Large intestine (tissue), 12 donors: ENCODE results near the gene C5AR1. TPM values are rescaled to one million over a fixed set of nuclear protein-coding genes. Genes with fewer than 3 reads are reported as not detected.
"Not testable (repeated sequence)": the region's sequence is repeated elsewhere in the genome, so short reads cannot be mapped to it uniquely, and the experiment has no call there.

Source experiments
- DNase-seq, 2 donors: peaks; one replicate each; pipeline versions ENCODE4 v3.0.0 to v3.0.0-alpha.2; 2013
- H3K27ac ChIP-seq: one replicate; pipeline ENCODE4 v1.5.1; 2013; ENCODE audit warnings: low read length
- H3K27me3 ChIP-seq: 2 replicates; pipeline ENCODE4 v1.6.1; 2013; ENCODE audit warnings: low read length; ENCODE audit not compliant: control insufficient read depth, insufficient read depth
- H3K36me3 ChIP-seq: 2 replicates; pipeline ENCODE4 v1.6.1; 2013; ENCODE audit warnings: low read length; ENCODE audit not compliant: control insufficient read depth, insufficient read depth
- H3K4me1 ChIP-seq: one replicate; pipeline ENCODE4 v1.6.1; 2013; ENCODE audit warnings: low read length; ENCODE audit not compliant: control insufficient read depth, insufficient read depth
- H3K4me3 ChIP-seq: one replicate; pipeline ENCODE4 v1.5.1; 2013; ENCODE audit warnings: low read length
- H3K9me3 ChIP-seq: one replicate; pipeline ENCODE4 v1.6.1; 2013; ENCODE audit warnings: mild to moderate bottlenecking, low read depth, low read length, moderate library complexity; ENCODE audit not compliant: control insufficient read depth
- WGBS: methylation state at CpG from one replicate; pipeline ENCODE4 v1.1.5; 2013; ENCODE audit warnings: low lambda C conversion rate; ENCODE audit not compliant: insufficient coverage; 5-methylcytosine and 5-hydroxymethylcytosine counted together
- long read RNA-seq, 11 donors: transcript quantifications; one replicate each; lab custom pipeline, GENCODE V29; 2026
- polyA plus RNA-seq: library from polyadenylated mRNA; unstranded; fragments of 120-200 nt; gene quantifications from one replicate; pipeline ENCODE4 v1.2.1, GENCODE V29; 2013

The C5AR1 gene
- polyA plus RNA-seq = 2.0 TPM
- long read RNA-seq, donor 1, partial matches to known transcripts = 0 of 1 reads
- long read RNA-seq, donor 1, other reads (novel, unspliced or antisense) = 0 of 1 reads
- long read RNA-seq, donor 2 = 0 reads
- long read RNA-seq, donor 3 = 0 reads
- long read RNA-seq, donor 4 = 0 reads
- long read RNA-seq, donor 5, partial matches to known transcripts = 0 of 1 reads
- long read RNA-seq, donor 5, other reads (novel, unspliced or antisense) = 0 of 1 reads
- long read RNA-seq, donor 6, partial matches to known transcripts = 0 of 1 reads
- long read RNA-seq, donor 6, other reads (novel, unspliced or antisense) = 0 of 1 reads
- long read RNA-seq, donor 7, partial matches to known transcripts = 0 of 1 reads
- long read RNA-seq, donor 7, other reads (novel, unspliced or antisense) = 0 of 1 reads
- long read RNA-seq, donor 8, partial matches to known transcripts = 0 of 2 reads
- long read RNA-seq, donor 8, other reads (novel, unspliced or antisense) = 0 of 2 reads
- long read RNA-seq, donor 9 = 0 reads
- long read RNA-seq, donor 10, partial matches to known transcripts = 0 of 1 reads
- long read RNA-seq, donor 10, other reads (novel, unspliced or antisense) = 0 of 1 reads
- long read RNA-seq, donor 11 = 0 reads

GRCh38 chr19:47309608-47310007 lies at the start of gene C5AR1:
TSS of gene C5AR1 (plus strand) at chr19:47309861. CDS start at chr19:47309896, 35 bp downstream.
- DNase-seq = no peak
- Histone ChIP-seq H3K27me3 (peaks cover 2% of the 10 kb centered on the region), H3K27ac (no peak within 1 kb of the TSS), H3K36me3 (no peaks in the 10 kb centered on the region), H3K4me3 (no peak within 1 kb of the TSS), H3K4me1 (no peaks in the 10 kb centered on the region), H3K9me3 (no peaks in the 10 kb centered on the region)
- no CpG with 5 or more reads among the region's 12 CpGs for WGBS

DNA sequence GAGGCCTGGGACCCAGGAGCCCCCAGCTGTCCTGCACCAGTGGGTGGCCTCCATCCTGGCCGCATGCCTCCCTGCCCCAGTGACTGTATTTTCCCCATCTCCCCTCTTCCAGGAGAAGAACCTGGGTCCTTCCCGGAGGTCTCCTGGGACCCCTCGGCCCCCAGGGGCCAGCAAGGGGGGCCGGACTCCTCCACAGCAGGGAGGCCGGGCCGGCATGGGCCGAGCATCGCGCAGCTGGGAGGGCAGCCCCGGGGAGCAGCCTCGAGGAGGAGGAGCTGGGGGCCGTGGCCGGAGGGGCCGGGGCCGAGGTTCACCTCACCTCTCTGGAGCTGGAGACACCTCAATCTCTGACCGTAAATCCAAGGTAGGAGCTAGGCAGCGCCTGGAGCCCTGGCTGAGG lies 49.2 kb upstream of the C5AR1 start:
- Histone ChIP-seq H3K4me3 (no peak overlapping the region), H3K27me3 (no peaks in the 10 kb centered on the region), H3K27ac (no peak overlapping the region), H3K36me3 (peaks cover 59% of the 10 kb centered on the region), H3K4me1 (peaks cover 16% of the 10 kb centered on the region), H3K9me3 (no peaks in the 10 kb centered on the region)
- no peak for DNase-seq
- no CpG with 5 or more reads among the region's 17 CpGs for WGBS

- no CpG with 5 or more reads among the region's 14 CpGs for WGBS
- H3K36me3 ChIP-seq = peaks cover 70% of the 10 kb centered on the region
- not testable (repeated sequence) for H3K27me3 ChIP-seq, H3K4me3 ChIP-seq, H3K9me3 ChIP-seq, H3K27ac ChIP-seq, DNase-seq
- peaks cover 14% of the 10 kb centered on the region for H3K4me1 ChIP-seq
These were observed 47.5 kb upstream of the C5AR1 start for GRCh38 chr19:47261946-47262793.

GRCh38 chr19:47264629-47265028 lies 45.0 kb upstream of the C5AR1 start:
- Histone ChIP-seq H3K4me1 (no peaks in the 10 kb centered on the region), H3K9me3 (no peaks in the 10 kb centered on the region), H3K27ac (no peak overlapping the region), H3K4me3 (no peak overlapping the region), H3K36me3 (peaks cover 71% of the 10 kb centered on the region), H3K27me3 (no peaks in the 10 kb centered on the region)
- DNase-seq = no peak
- WGBS = no CpG with 5 or more reads among the region's 30 CpGs

- no peak for DNase-seq
- Histone ChIP-seq H3K36me3 (peaks cover 69% of the 10 kb centered on the region), H3K27me3 (no peaks in the 10 kb centered on the region), H3K27ac (no peak overlapping the region), H3K4me1 (no peaks in the 10 kb centered on the region), H3K4me3 (no peak overlapping the region), H3K9me3 (no peaks in the 10 kb centered on the region)
- 100% methylated on average over 1 of the region's 21 CpGs for WGBS
These were observed 43.2 kb upstream of the C5AR1 start for GRCh38 chr19:47266401-47266941.

- H3K4me1 ChIP-seq = no peaks in the 10 kb centered on the region
- peaks cover 73% of the 10 kb centered on the region for H3K36me3 ChIP-seq
- no peak overlapping the region for H3K4me3 ChIP-seq
- WGBS = no CpG with 5 or more reads among the region's 14 CpGs
- no peaks in the 10 kb centered on the region for H3K9me3 ChIP-seq
- DNase-seq = no peak
- H3K27ac ChIP-seq = no peak overlapping the region
- no peaks in the 10 kb centered on the region for H3K27me3 ChIP-seq
These were observed 42.3 kb upstream of the C5AR1 start for GRCh38 chr19:47267350-47267759.

DNA sequence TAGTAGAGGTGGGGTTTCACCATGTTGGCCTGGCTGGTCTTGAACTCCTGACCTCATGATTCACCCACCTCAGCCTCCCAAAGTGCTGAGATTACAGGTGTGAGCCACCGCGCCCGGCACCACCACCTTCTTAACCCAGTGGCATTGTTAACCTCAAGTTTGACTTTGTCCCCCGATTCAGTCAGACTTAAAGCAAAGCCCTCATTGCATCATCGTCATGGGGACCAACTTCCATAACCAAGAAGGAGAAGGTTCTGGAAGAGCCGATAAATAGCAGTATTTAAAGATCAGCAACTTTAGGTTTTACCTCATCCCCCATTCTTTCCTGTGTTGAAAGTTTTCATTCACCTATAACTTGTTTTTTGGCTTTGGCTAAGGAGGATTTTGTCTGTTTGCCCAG lies 41.6 kb upstream of the C5AR1 start:
- Histone ChIP-seq H3K4me1 (peaks cover 5% of the 10 kb centered on the region), H3K9me3 (no peaks in the 10 kb centered on the region), H3K4me3 (no peak overlapping the region), H3K27ac (no peak overlapping the region), H3K27me3 (no peaks in the 10 kb centered on the region), H3K36me3 (peaks cover 66% of the 10 kb centered on the region)
- no CpG with 5 or more reads among the region's 6 CpGs for WGBS
- DNase-seq = no peak

GRCh38 chr19:47269596-47269995 lies 40.1 kb upstream of the C5AR1 start:
- no peak for DNase-seq
- H3K4me3 ChIP-seq = no peak overlapping the region
- peaks cover 5% of the 10 kb centered on the region for H3K4me1 ChIP-seq
- WGBS = 100% methylated on average over 1 of the region's 7 CpGs
- H3K27ac ChIP-seq = no peak overlapping the region
- H3K36me3 ChIP-seq = peaks cover 56% of the 10 kb centered on the region
- H3K9me3 ChIP-seq = no peaks in the 10 kb centered on the region
- no peaks in the 10 kb centered on the region for H3K27me3 ChIP-seq

GRCh38 chr19:47270408-47270807 lies 39.3 kb upstream of the C5AR1 start:
- H3K4me1 ChIP-seq = peaks cover 9% of the 10 kb centered on the region
- H3K27ac ChIP-seq = no peak overlapping the region
- H3K36me3 ChIP-seq = peaks cover 48% of the 10 kb centered on the region
- no CpG with 5 or more reads among the region's 10 CpGs for WGBS
- H3K9me3 ChIP-seq = no peaks in the 10 kb centered on the region
- H3K4me3 ChIP-seq = no peak overlapping the region
- H3K27me3 ChIP-seq = no peaks in the 10 kb centered on the region
- DNase-seq = no peak

DNA sequence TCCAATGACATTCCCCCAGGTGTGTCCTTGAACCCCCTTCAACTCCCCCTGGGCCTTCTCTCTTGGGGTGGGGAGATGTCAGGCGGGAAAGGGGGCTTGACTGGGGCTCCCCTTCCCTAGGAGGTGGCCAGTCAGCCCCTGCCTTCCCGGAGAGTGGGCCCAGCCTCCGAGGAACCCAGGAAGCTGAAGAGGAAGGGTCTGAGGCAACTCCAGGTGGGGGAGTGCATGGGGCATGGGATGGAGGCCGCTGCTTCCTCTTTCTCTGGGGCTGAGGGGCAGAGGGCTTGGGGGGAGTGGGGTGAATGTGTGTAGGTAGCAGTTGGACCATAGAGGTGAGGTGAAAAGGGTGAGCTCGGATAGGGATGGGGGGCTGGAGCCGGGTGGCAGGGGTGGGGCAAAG lies 37.7 kb upstream of the C5AR1 start:
- Histone ChIP-seq H3K9me3 (no peaks in the 10 kb centered on the region), H3K4me1 (peaks cover 12% of the 10 kb centered on the region), H3K36me3 (peaks cover 39% of the 10 kb centered on the region), H3K4me3 (no peak overlapping the region), H3K27me3 (no peaks in the 10 kb centered on the region), H3K27ac (no peak overlapping the region)
- WGBS = no CpG with 5 or more reads among the region's 6 CpGs
- DNase-seq = no peak
